ENCODE results near the gene CCNY.

- TF ChIP-seq CTCF (IDR thresholded peaks at IDR 0.05) (no peak), POLR2A (IDR thresholded peaks at IDR 0.05) (no peak), POLR2AphosphoS5 (IDR thresholded peaks at IDR 0.05) (no peak)
These were observed 88.5 kb downstream of the CCNY start for GRCh38 chr10:35424680-35425285.
